SK-N-SH treated with all-trans-retinoic acid at 6 μM for 48 hours (cell line): ENCODE data around the gene RBFOX2.

Experiments
- ATAC-seq: fragments of 200-7000 bp; cut with Tn5 transposase; 3 replicates; pipeline ENCODE4 v1.9.1; 2020; ENCODE audit warnings: mild to moderate bottlenecking, moderate library complexity
- ARNTL ChIP-seq: fragments of 450-650 bp; formaldehyde crosslinking; IDR thresholded peaks from 2 replicates; pipeline ENCODE4 v1.5.0; 2020; ENCODE audit warnings: low read depth, mild to moderate bottlenecking, moderate library complexity, borderline replicate concordance
- CSRNP3 ChIP-seq: fragments of 250-450 bp; sonication (Bioruptor Pico); IDR thresholded peaks from 2 replicates; pipeline ENCODE4 v1.5.1; 2021; ENCODE audit warnings: mild to moderate bottlenecking, moderate library complexity
- ESRRG ChIP-seq: fragments of 250-450 bp; sonication (Bioruptor Pico); IDR thresholded peaks from 2 replicates; pipeline ENCODE4 v1.6.1; 2021; ENCODE audit warnings: mild to moderate bottlenecking
- GLIS3 ChIP-seq: fragments of 250-450 bp; sonication (Bioruptor Pico); IDR thresholded peaks from 2 replicates; pipeline ENCODE4 v1.5.0; 2020; ENCODE audit warnings: mild to moderate bottlenecking, moderate library complexity
- ISL1 ChIP-seq: fragments of 250-450 bp; sonication (Bioruptor Pico); IDR thresholded peaks from 2 replicates; pipeline ENCODE4 v2.1.2; 2022; ENCODE audit warnings: mild to moderate bottlenecking, moderate library complexity
- OSR1 ChIP-seq: fragments of 250-450 bp; sonication (Bioruptor Pico); IDR thresholded peaks from 2 replicates; pipeline ENCODE4 v1.8.0; 2022; ENCODE audit warnings: moderate library complexity, mild to moderate bottlenecking, inconsistent platforms
- PATZ1 ChIP-seq: fragments of 250-450 bp; sonication (Bioruptor Pico); IDR thresholded peaks from 2 replicates; pipeline ENCODE4 v1.8.0; 2020; ENCODE audit warnings: mild to moderate bottlenecking, moderate library complexity, borderline replicate concordance
- PPARA ChIP-seq: fragments of 250-450 bp; sonication (Bioruptor Pico); IDR thresholded peaks from 2 replicates; pipeline ENCODE4 v1.5.0; 2020; ENCODE audit warnings: mild to moderate bottlenecking, borderline replicate concordance
- RARB ChIP-seq: fragments of 250-450 bp; sonication (Bioruptor Pico); IDR thresholded peaks from 2 replicates; pipeline ENCODE4 v1.8.0; 2021; ENCODE audit warnings: mild to moderate bottlenecking, moderate library complexity
- SNAI2 ChIP-seq: fragments of 250-450 bp; sonication (Bioruptor Pico); IDR thresholded peaks from 2 replicates; pipeline ENCODE4 v1.5.0; 2020; ENCODE audit warnings: mild to moderate bottlenecking, moderate library complexity
- TCF4 ChIP-seq: fragments of 250-450 bp; sonication (Bioruptor Pico); IDR thresholded peaks from 2 replicates; pipeline ENCODE4 v1.8.0; 2021; ENCODE audit warnings: mild to moderate bottlenecking, moderate library complexity, borderline replicate concordance
- TOX ChIP-seq: fragments of 250-450 bp; sonication (Bioruptor Pico); IDR thresholded peaks from 2 replicates; pipeline ENCODE4 v1.8.0; 2021; ENCODE audit warnings: mild to moderate bottlenecking, moderate library complexity, borderline replicate concordance
- TSHZ2 ChIP-seq: fragments of 250-450 bp; sonication (Bioruptor Pico); IDR thresholded peaks from 2 replicates; pipeline ENCODE4 v1.5.0; 2020; ENCODE audit warnings: mild to moderate bottlenecking, moderate library complexity
- ZFP3 ChIP-seq: fragments of 250-450 bp; sonication (Bioruptor Pico); IDR thresholded peaks from 2 replicates; pipeline ENCODE4 v1.5.0; 2020; ENCODE audit warnings: mild to moderate bottlenecking, moderate library complexity
- ZFP30 ChIP-seq: fragments of 450-650 bp; formaldehyde crosslinking; IDR thresholded peaks from 2 replicates; pipeline ENCODE4 v1.5.0; 2022; ENCODE audit warnings: mild to moderate bottlenecking, moderate library complexity
- ZNF565 ChIP-seq: fragments of 450-650 bp; formaldehyde crosslinking; conservative IDR thresholded peaks from 2 replicates; pipeline ENCODE4 v1.5.0; 2020; ENCODE audit warnings: low read depth, mild to moderate bottlenecking, moderate library complexity
- ZNF70 ChIP-seq: fragments of 450-650 bp; formaldehyde crosslinking; IDR thresholded peaks from 2 replicates; pipeline ENCODE4 v1.5.0; 2020; ENCODE audit warnings: mild to moderate bottlenecking, moderate library complexity
- TF ChIP-seq, protein P1 (sequence below): fragments of 250-450 bp; sonication (Bioruptor Pico); IDR thresholded peaks from 2 replicates; pipeline ENCODE4 v1.8.0; 2021; ENCODE audit warnings: low read depth, mild to moderate bottlenecking, moderate library complexity, borderline replicate concordance

Gene RBFOX2

GRCh38 chr22:36069368-36069767, 40.7 kb upstream of the RBFOX2 start:
- no peak for ATAC-seq
- no peak for TF ChIP-seq OSR1 (CRISPR knock-in tag)
- TF ChIP-seq TSHZ2 (CRISPR knock-in tag): no peak

GRCh38 chr22:36068776-36069344, 40.2 kb upstream of the RBFOX2 start:
- no peak for ATAC-seq
- TF ChIP-seq ISL1 (CRISPR knock-in tag): no peak
- no peak for TF ChIP-seq RARB (CRISPR knock-in tag)
- no peak for TF ChIP-seq SNAI2 (CRISPR knock-in tag)
- no peak for TF ChIP-seq ZNF70 (CRISPR knock-in tag)
- no peak for TF ChIP-seq TOX (CRISPR knock-in tag)

DNA sequence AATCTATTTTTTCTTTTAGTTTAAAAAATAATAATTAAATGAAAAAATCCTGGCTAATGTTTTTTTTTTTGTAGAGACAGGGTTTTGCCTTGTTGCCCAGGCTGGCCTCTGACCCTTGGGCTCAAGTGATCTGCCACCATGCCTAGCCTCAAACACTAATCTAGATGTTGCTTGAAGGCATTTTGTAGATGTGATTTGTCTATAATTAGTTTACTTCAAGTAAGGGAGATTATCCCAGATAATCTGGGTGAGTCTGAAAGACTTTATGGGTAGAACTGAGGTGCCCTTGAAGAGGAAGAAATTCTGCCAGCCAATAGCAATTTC, 38.6 kb upstream of the RBFOX2 start:
- no peak for ATAC-seq
- TF ChIP-seq RARB (CRISPR knock-in tag): no peak
- no peak for TF ChIP-seq PATZ1 (CRISPR knock-in tag)

DNA sequence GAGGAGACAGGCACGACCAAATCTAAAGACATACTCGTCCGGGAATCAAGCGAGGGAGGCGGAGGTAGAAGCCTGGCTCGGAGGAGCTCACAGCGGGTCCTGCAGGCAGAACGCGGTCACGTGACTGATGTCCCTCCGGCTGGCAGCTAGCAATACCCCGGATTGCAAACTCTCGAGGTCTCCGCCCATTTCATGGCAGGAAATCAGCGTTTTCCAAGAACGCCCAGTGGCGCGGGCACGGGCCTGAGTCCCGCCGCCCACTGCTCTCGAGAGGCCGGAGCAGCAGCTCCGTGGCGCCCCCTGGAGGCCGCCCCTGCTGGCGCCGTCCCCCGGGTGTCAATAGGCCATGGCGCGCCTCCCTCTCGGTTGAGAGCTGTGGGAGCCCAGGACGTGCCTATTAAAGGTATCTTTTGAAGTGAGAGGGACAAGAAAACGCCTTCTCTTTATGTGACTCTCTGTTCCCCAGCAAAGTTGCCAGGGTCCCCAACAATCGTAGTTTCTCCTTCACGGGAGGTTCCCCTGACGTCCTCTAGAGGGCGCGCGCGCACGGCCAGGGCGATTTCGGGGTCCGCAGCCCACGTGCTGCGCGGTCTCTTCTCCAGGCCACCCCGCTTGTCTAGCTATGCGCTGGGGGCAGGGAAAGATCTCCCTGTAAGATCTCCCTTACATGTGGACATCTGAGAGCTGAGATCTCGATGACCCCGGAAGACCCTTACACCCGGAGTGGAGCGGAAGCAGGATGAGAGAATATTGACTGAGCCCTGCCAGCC, 37.3 kb upstream of the RBFOX2 start:
- peak; percentile 94 for ATAC-seq
- no peak for TF ChIP-seq OSR1 (CRISPR knock-in tag)
- TF ChIP-seq ZFP30 (CRISPR knock-in tag): no peak
- TF ChIP-seq ESRRG: no peak
- no peak for TF ChIP-seq ARNTL (CRISPR knock-in tag)
- TF ChIP-seq ZNF70 (CRISPR knock-in tag): no peak
- no peak for TF ChIP-seq PPARA (CRISPR knock-in tag)
- no peak for TF ChIP-seq TCF4 (CRISPR knock-in tag)
- no peak for TF ChIP-seq TOX (CRISPR knock-in tag)
- 0 out of 2 replicates have a peak, but pooled peaks have one; percentile 74 for TF ChIP-seq ZNF565 (CRISPR knock-in tag)
- peak; percentile 59 for TF ChIP-seq ZFP3 (CRISPR knock-in tag)
- TF ChIP-seq, protein P1, sequence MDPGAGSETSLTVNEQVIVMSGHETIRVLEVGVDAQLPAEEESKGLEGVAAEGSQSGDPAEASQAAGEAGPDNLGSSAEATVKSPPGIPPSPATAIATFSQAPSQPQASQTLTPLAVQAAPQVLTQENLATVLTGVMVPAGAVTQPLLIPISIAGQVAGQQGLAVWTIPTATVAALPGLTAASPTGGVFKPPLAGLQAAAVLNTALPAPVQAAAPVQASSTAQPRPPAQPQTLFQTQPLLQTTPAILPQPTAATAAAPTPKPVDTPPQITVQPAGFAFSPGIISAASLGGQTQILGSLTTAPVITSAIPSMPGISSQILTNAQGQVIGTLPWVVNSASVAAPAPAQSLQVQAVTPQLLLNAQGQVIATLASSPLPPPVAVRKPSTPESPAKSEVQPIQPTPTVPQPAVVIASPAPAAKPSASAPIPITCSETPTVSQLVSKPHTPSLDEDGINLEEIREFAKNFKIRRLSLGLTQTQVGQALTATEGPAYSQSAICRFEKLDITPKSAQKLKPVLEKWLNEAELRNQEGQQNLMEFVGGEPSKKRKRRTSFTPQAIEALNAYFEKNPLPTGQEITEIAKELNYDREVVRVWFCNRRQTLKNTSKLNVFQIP: no peak
- TF ChIP-seq SNAI2 (CRISPR knock-in tag): no peak
- TF ChIP-seq ISL1 (CRISPR knock-in tag): no peak

- peak; percentile 60 for ATAC-seq
- TF ChIP-seq ZNF565 (CRISPR knock-in tag) (no peak), CSRNP3 (CRISPR knock-in tag) (no peak), TSHZ2 (CRISPR knock-in tag) (peak; percentile 54; the same call in 1 of the 2 replicates), GLIS3 (CRISPR knock-in tag) (no peak)
These were observed 36.8 kb upstream of the RBFOX2 start for GRCh38 chr22:36065462-36065774.
